ENCODE data around the gene TNFRSF8. TPM values are rescaled to one million over a fixed set of nuclear protein-coding genes. Genes with fewer than 3 reads are reported as not detected.

The TNFRSF8 gene
- total RNA-seq, 1 donor from 2014 or later: 0.35 TPM

DNA sequence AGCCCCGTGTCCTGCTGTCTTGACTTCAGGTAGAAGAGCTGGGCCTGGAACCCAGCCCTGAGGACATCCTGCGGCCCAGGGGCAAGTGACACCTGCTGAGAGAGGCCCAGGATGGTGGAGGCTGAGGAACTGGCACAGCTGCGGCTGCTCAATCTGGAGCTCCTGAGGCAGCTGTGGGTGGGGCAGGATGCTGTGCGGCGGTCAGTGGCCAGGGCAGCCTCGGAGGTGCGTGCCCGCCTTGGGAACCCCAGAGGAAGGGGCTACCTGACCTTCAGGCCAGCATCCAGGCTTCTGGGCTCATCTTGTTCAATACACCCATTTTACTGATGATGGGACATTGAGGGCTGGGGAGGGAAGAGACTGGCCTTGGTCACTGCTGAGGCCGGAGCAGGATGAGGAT, 41.5 kb upstream of the TNFRSF8 start:
- TF ChIP-seq CTCF (conservative IDR thresholded peaks at IDR 0.05; ENCODE audit: low read depth, low read length): no peak
- H3K4me3 ChIP-seq (ENCODE audit: low read depth, low read length): no peak overlapping the region
- DNase-seq (ENCODE audit: low read depth): no peak

GRCh38 chr1:12022036-12022435, 41.1 kb upstream of the TNFRSF8 start:
- TF ChIP-seq CTCF (conservative IDR thresholded peaks at IDR 0.05; ENCODE audit: low read depth, low read length): no peak
- H3K4me3 ChIP-seq (ENCODE audit: low read depth, low read length): no peak overlapping the region
- no peak for DNase-seq (ENCODE audit: low read depth)

DNA sequence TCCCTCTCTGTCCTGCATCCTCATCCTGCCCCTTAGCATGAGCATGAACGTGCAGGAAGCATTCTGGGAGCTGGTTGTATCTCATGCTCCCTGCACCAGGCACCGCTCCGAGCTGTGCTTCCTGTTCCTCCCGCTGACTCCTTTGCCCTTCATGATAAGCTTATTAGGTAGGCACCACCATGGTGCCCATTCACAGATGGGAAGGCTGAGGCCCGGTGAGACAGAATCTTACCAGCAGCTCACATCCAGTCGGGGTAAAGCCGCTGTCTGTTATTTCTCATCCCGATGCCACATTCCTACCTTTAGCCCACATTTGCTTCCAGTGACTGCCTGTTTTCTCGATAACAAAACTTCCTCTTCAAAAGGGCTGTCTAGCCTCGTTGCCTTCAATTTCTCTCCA, 36.5 kb upstream of the TNFRSF8 start:
- no peak overlapping the region for H3K4me3 ChIP-seq (ENCODE audit: low read depth, low read length)
- TF ChIP-seq CTCF (conservative IDR thresholded peaks at IDR 0.05; ENCODE audit: low read depth, low read length): no peak
- no peak for DNase-seq (ENCODE audit: low read depth)

- no peak for DNase-seq (ENCODE audit: low read depth)
Measured at GRCh38 chr1:12028248-12028647, 34.9 kb upstream of the TNFRSF8 start.

DNA sequence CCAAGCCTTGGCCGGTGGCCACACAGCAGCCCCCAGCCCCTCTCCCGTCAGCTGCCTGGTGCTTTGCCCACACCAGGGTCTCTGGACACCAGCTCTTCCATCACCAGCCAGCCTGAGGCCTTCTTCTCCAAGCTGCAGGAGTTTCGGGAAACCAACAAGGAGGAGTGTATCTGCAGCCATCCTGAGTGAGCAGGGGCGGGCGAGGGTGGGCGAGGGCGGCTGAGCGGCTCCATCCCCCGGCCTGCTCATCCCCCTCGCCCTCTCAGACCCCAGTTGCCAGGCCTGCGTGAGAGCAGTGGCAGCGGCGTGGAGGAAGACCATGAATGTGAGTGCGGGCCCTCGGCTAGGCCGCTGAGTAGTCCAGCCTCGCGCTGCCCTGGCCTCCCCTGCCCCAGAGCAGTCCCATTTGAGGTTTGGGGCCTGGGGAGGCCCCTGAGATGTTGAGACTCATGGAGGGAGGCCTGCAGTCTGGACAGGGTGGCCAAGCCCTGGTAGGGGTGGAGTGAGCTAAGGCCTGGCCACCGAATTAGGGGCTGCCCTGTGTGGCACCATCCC, 34.1 kb upstream of the TNFRSF8 start:
- no peak for DNase-seq (ENCODE audit: low read depth)
- no peak for TF ChIP-seq CTCF (conservative IDR thresholded peaks at IDR 0.05; ENCODE audit: low read depth, low read length)
- no peak overlapping the region for H3K4me3 ChIP-seq (ENCODE audit: low read depth, low read length)

More at GRCh38 chr1:12028248-12028647, 34.9 kb upstream of the TNFRSF8 start:
- no peak overlapping the region for H3K4me3 ChIP-seq (ENCODE audit: low read depth, low read length)
- TF ChIP-seq CTCF (conservative IDR thresholded peaks at IDR 0.05; ENCODE audit: low read depth, low read length): no peak

DNA sequence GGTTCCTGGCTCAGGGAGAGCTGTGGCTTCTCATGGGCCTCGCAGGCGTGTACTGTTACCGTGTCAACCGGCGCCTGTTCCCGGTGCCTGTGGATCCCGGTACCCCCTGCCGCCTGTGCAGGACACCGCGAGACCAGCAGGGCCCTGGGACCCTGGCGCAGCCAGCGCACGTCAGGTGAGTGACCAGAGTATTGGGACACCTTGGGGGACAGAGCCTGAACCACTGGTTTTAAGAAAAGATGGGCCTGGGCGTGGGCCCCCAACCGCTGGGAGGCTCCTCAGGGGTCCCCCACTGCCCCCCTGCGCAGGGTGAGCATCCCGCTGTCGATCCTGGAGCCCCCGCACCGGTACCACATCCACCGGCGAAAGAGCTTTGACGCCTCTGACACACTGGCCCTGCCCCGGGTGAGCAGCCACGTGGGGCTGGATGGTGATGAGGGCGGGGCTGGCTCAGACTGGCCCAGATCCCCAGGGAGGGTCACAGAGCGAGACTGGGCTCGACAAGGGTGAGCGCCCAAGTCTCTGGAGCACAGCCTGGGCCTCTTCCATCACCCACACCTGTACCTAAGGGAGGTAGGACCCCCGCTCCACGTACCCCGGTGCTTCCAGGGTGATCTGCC, 33.3 kb upstream of the TNFRSF8 start:
- no peak overlapping the region for H3K4me3 ChIP-seq (ENCODE audit: low read depth, low read length)
- TF ChIP-seq CTCF (conservative IDR thresholded peaks at IDR 0.05; ENCODE audit: low read depth, low read length): no peak

More for the DNA sequence above, 33.3 kb upstream of the TNFRSF8 start:
- no peak for DNase-seq (ENCODE audit: low read depth)
